Measurements from ENCODE around the gene TJAP1. TPM values are rescaled to one million over a fixed set of nuclear protein-coding genes. Genes with fewer than 3 reads are reported as not detected.

The TJAP1 gene
- total and polyA plus RNA-seq, 2 donors (not counting 1 experiment from before 2014, with no cell fraction given), result 8.9 to 18.9 TPM

DNA sequence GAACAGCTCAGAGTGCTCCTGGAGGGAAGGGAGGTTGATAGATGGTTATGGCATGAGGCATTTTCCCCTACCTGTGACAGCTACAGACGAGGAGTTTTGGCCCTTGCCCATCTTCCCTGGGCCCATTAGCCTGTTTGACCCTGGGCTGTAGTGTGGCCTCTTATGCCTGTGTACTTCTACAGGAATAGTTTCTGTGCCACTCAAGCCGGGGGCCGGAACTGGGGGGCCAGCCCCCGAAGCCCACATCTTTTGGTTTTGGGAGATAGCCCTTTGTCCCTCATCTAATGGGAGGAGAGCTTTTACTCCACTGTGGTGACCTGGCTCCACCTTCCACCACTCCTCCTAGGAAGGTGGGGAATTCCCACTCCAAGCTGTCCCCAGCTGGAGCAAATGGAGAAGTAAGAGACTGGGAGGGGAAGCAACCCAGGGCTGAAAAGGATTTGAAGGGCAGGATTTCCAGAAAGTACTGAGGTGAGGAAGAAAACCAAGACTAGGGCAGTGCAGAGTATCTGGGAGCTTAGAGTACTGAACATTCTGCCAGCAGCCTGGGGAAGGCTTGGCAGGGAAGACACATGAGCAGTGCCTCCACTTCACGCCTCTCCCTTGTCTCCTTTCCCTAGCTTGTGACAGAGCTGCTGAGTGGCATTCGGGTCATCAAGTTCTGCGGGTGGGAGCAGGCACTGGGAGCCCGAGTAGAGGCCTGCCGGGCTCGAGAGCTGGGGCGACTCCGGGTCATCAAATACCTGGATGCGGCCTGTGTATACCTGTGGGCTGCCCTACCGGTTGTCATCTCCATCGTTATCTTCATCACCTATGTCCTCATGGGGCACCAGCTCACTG is 43.1 kb upstream of the TJAP1 start:
- Histone ChIP-seq H2AFZ (ENCODE audit: low read length) (no peak overlapping the region), H3K36me3 (ENCODE audit: control insufficient read depth, insufficient read depth, low read length) (peaks cover 12% of the 10 kb centered on the region), H3K27ac (ENCODE audit: insufficient read depth, low read length) (no peak overlapping the region), H3K9me3 (ENCODE audit: control insufficient read depth, insufficient read depth, low read depth, low read length) (no peaks in the 10 kb centered on the region), H3K9ac (ENCODE audit: insufficient read depth, low read length) (no peak overlapping the region), H3K27me3 (ENCODE audit: control insufficient read depth, insufficient read depth, low read length) (no peaks in the 10 kb centered on the region), H3K4me3 (replicated peaks in 1 of 4; ENCODE audit: control extremely low read depth in 1 of 4, insufficient read depth in 1 of 4, low read depth in 3 of 4, low read length in 4 of 4) (no peak overlapping the region), H3K4me1 (ENCODE audit: control insufficient read depth, extremely low read depth, insufficient read depth, low read length) (peaks cover 14% of the 10 kb centered on the region), H4K20me1 (ENCODE audit: control insufficient read depth, extremely low read depth, insufficient read depth, low read length) (no peaks in the 10 kb centered on the region), H3K4me2 (ENCODE audit: extremely low read depth, insufficient read depth, low read length) (no peak overlapping the region), H3K79me2 (ENCODE audit: control insufficient read depth, insufficient read depth, low read length) (peaks cover 5% of the 10 kb centered on the region)
- DNase-seq (ENCODE audit: low read depth in 2 of 2), result no peak
- TF ChIP-seq CTCF (conservative IDR thresholded peaks at IDR 0.05 in 1 of 2, IDR thresholded peaks at IDR 0.05 in 1 of 2; ENCODE audit: low read depth in 1 of 2, low read length in 2 of 2) (no peak), EZH2 (IDR thresholded peaks at IDR 0.05; ENCODE audit: low read length, missing control alignments) (no peak)

GRCh38 chr6:43434943-43435342 is 42.4 kb upstream of the TJAP1 start:
- no peaks in the 10 kb centered on the region for H3K27me3 ChIP-seq (ENCODE audit: control insufficient read depth, insufficient read depth, low read length)
- H3K4me3 ChIP-seq (replicated peaks in 1 of 4; ENCODE audit: control extremely low read depth in 1 of 4, insufficient read depth in 1 of 4, low read depth in 3 of 4, low read length in 4 of 4), result no peak overlapping the region
- no peak overlapping the region for H3K27ac ChIP-seq (ENCODE audit: insufficient read depth, low read length)
- H4K20me1 ChIP-seq (ENCODE audit: control insufficient read depth, extremely low read depth, insufficient read depth, low read length), result no peaks in the 10 kb centered on the region
- H3K4me2 ChIP-seq (ENCODE audit: extremely low read depth, insufficient read depth, low read length), result no peak overlapping the region
- peaks cover 2% of the 10 kb centered on the region for H3K79me2 ChIP-seq (ENCODE audit: control insufficient read depth, insufficient read depth, low read length)
- no peak overlapping the region for H2AFZ ChIP-seq (ENCODE audit: low read length)
- peaks cover 12% of the 10 kb centered on the region for H3K36me3 ChIP-seq (ENCODE audit: control insufficient read depth, insufficient read depth, low read length)
- peaks cover 14% of the 10 kb centered on the region for H3K4me1 ChIP-seq (ENCODE audit: control insufficient read depth, extremely low read depth, insufficient read depth, low read length)
- TF ChIP-seq EZH2 (IDR thresholded peaks at IDR 0.05; ENCODE audit: low read length, missing control alignments) (no peak), CTCF (conservative IDR thresholded peaks at IDR 0.05 in 1 of 2, IDR thresholded peaks at IDR 0.05 in 1 of 2; ENCODE audit: low read depth in 1 of 2, low read length in 2 of 2) (no peak)
- H3K9ac ChIP-seq (ENCODE audit: insufficient read depth, low read length), result no peak overlapping the region
- H3K9me3 ChIP-seq (ENCODE audit: control insufficient read depth, insufficient read depth, low read depth, low read length), result no peaks in the 10 kb centered on the region
- DNase-seq (ENCODE audit: low read depth in 2 of 2), result no peak

GRCh38 chr6:43435682-43436437 is 41.5 kb upstream of the TJAP1 start:
- no peak overlapping the region for H2AFZ ChIP-seq (ENCODE audit: low read length)
- H3K4me2 ChIP-seq (ENCODE audit: extremely low read depth, insufficient read depth, low read length), result peak overlapping the region; percentile 59
- no peak for TF ChIP-seq EZH2 (IDR thresholded peaks at IDR 0.05; ENCODE audit: low read length, missing control alignments)
- no peak for TF ChIP-seq CTCF (conservative IDR thresholded peaks at IDR 0.05 in 1 of 2, IDR thresholded peaks at IDR 0.05 in 1 of 2; ENCODE audit: low read depth in 1 of 2, low read length in 2 of 2)
- no peaks in the 10 kb centered on the region for H3K79me2 ChIP-seq (ENCODE audit: control insufficient read depth, insufficient read depth, low read length)
- H3K4me3 ChIP-seq (replicated peaks in 1 of 4; ENCODE audit: control extremely low read depth in 1 of 4, insufficient read depth in 1 of 4, low read depth in 3 of 4, low read length in 4 of 4), result no peak overlapping the region
- peak overlapping the region; percentile 38 for H3K27ac ChIP-seq (ENCODE audit: insufficient read depth, low read length)
- H3K36me3 ChIP-seq (ENCODE audit: control insufficient read depth, insufficient read depth, low read length), result peaks cover 14% of the 10 kb centered on the region
- no peak for DNase-seq (ENCODE audit: low read depth in 2 of 2)
- H3K4me1 ChIP-seq (ENCODE audit: control insufficient read depth, extremely low read depth, insufficient read depth, low read length), result peaks cover 14% of the 10 kb centered on the region
- H4K20me1 ChIP-seq (ENCODE audit: control insufficient read depth, extremely low read depth, insufficient read depth, low read length), result no peaks in the 10 kb centered on the region
- no peaks in the 10 kb centered on the region for H3K9me3 ChIP-seq (ENCODE audit: control insufficient read depth, insufficient read depth, low read depth, low read length)
- no peak overlapping the region for H3K9ac ChIP-seq (ENCODE audit: insufficient read depth, low read length)
- no peaks in the 10 kb centered on the region for H3K27me3 ChIP-seq (ENCODE audit: control insufficient read depth, insufficient read depth, low read length)

Measured in fibroblast of lung (primary cell).